NCI-H1092 treated with DMSO at 0.1 percent for 48 hours (cell line): ENCODE measurements around the gene COLEC11.
A peak's percentile ranks its signal among the peaks of the same experiment; 100 is the strongest.
"Not testable (repeated sequence)": the region's sequence is repeated elsewhere in the genome, so short reads cannot be mapped to it uniquely, and the experiment has no call there.

Experiments used
- DNase-seq: peaks from one replicate; lab custom pipeline; 2025; lab: John Stamatoyannopoulos, UW

Gene COLEC11

DNA sequence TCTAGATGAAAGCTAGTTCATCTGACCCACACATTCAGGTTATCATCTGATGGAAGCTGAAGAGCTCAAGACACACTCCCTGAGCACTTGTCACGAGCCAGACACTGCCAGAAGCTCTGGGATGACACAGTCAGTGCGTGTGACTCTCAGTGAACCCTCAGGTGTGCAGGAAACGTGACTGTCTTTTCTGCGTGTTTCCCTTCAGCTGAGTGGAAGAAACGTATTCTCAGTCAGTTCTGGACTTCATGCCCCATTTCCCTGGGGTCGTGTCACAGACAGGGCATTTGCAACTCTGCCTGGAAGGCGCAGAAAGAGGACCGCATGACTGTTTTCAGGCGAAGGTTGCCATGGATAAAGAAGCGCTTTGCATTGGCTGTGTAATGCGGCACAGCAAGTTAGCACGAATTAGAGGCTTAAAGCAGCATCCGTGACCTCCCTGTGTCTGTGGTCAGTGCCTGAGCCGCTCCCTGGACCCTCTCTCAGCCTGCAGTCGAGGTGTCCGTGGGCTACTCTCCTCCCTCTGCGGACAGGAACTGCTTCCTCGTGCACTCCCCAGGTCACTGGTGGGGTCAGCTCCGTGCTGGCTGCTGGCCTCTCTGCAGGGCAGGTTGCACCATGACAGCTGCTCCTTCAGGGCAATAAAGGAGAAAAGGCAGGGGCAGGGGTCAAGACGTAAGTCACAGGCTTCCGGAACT lies 59.8 kb downstream of the COLEC11 start:
- no peak for DNase-seq

DNA sequence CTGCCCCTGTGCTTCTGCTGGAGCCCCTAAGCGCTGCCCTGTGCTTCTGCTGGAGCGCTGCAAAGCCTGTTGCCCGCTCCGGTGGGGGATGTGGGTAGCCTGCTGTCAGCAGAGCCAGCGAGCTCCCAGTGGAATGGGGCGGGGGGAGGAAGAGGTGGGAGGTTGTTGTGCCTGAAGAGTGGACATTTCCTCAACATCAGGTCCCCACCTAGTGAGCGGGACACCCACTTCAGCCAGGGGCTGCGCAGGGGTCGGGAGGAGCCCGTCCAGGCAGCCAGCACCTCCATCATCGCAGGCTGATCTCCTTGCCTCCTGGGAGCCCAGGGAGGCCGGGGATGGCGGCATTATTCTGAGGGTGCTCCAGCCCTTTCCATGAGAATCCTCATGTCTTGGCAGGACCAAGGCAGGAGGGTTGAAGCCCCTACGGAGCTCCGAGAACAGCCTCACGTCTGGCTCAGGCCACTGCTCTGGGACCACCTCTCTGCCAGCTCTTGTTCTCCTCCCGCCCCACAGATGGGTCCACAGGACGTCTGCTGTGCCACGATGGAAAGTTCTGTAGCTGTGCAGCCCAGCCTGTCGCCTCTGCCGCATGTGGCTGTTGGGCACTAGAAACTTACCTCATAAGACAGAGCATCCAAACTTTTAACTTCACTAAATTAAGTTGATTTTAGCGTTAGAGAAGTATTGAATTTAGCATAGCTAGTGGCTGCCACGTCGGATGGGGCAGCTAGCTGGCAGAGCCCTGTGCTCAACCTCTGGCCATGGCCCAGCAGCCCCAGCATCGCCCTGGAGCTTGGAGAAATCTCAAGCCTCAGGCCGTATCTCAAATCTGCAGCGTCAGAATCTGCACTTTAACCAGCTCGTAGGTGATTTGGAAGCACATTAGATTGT lies 61.2 kb downstream of the COLEC11 start:
- no peak for DNase-seq

DNA sequence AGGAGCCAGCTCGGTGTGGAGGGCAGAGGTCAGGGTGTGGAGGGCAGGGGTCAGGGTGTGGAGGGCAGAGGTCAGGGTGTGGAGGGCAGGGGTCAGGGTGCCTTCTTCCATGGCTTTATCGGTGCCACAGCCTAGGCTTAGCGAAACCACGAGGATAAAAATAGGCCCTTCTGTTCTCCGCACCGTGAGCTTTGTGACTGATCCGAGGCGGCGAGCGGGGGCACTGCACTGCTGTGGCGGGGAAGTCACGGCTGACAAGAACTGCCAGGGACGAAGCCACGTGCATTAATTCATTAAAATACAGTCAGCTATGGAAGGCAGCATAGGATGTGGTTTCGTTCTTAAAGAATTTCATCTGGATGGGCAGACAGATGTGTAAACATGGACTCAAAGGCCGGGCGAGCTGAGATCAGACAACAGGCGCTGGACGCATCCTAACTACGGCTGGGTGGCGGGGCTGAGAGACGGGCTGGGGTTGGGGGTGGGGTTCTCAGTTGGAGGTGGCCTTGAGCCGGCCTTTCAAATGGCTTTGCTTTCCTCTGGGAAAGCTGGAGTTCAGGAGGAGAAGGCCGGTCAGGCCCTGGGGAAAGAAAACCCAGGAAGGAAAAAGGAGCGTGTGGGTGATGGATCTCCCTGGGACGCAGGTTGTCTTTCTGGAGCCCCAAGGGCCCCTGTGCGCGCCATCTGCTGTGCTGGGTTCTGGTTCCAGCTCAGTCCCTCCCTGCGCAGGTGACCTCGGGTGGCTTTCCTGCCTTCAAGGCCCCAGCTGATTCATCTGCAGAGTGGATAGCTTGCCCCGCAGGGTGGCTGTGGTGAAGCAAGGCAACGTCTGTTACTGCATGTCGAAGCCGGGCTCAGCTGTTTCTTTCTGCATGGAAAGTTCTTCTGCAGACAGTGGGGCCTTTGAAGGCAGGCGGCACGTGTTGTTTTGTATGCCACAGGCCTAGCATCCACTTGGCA lies 62.1 kb downstream of the COLEC11 start:
- DNase-seq, result no peak

DNA sequence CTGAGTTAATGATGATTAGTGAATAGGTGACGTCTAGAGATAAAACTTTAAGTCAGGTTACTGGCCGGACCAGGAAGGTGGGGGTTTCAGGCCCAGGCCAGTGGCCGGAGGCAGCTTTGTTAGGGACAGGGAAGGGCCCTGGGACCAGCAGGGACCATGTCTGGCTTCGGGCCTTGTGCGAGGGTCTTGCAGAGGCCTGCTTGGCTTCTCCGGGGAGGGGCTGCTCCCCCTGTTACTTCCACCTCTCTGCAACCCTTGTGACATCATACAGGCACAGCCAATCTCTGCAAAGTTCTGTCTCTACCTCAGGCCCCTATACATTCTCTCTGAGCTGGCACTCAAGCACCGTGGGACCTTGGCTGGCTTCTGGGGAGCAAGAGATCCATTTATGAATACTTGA lies 63.0 kb downstream of the COLEC11 start, which contains the start of gene ALLC:
Gene ALLC, plus strand, starts transcription at position 320 of the 400 bp plus-strand sequence. CDS start 12,958 bp downstream, outside the sequence.
- no peak for DNase-seq

DNA sequence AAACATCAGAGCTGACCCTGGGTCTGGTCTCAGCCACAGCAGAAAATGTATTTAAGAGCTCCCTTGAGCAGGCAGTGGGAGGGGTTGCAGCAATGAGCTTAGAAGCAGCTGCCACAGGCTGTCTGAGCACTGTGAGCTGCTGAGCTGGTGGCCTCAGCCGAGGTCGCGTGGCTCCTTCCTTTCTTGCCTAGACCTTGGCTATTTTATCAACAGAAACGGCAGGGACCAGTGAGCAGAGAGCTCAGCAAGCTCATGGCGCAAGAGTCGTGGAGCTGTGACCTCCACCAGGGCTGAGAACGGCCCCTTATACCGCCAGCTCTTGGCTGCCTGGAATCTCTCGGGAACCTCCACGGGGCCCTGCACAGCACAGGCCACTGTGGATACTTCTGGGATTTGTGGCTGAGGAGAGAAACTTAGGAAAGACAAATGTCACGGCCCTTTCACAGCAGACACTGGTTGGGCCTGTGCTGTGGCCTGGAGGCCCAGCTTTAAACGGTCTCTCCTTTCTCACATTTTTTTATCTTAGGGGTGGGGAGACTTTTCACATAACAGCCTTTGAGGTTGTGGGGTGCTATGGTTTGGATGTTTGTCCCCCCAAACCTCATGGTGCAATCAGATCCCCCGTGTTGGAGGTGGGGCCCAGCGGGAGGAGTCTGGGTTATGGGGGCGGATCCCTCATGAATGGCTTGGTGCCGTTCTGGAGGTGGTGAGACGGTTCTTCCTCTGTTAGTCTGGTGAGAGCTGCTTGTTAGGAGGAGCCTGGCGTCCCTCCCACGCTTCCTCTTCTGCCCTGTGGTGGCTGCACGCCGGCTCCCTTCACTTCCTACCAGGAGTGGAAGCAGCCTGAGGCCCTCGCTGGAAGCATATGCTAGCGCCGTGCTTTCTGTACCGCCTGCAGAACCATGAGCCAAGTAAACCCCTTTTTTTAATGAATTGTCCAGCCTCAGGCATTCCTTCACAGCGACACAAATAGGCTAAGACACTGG lies 64.8 kb downstream of the COLEC11 start:
- DNase-seq, result peak; percentile 4

DNA sequence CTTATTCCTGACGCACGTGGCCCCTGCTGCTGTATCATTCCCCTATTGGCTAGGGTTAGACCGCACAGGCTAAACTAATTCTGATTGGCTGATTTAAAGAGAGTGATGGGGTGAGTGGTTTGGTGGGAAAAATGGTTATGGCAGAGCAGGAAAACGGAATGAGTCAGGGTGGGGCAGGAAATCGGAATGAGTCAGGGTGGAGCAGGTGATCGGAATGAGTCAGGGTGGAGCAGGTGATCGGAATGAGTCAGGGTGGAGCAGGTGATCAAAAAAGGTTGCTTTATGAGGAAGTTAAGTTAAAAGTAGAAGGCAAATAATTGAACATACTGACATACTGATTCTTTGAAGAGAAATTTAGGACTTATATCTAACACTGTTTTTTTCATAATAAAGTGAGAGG lies 65.7 kb downstream of the COLEC11 start:
- DNase-seq, result not testable (repeated sequence)

DNA sequence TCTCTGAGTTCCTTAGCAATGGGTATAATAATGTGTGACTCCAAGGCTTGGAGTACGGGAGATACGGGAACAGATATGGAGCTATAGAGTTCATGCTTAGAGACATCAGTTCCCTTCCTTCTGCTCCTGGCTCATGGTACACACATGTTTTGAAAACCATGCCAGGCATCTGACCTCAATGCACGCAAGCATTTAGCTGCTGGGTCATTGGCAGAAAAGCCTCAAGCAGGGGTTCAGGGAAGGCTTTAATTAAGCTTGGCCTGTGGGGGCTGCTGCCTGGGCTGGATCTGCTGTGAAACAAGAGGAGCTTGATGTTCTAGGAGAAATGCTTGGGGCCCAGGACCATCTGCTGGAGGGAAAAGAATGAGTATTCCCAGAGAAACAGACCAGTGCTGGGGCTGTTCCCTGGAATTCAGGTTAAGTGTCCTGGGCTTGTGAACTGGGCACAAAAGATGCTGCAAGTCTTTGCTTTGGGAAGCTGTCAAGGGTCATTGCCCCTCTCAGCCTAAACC lies 66.3 kb downstream of the COLEC11 start:
- DNase-seq, result no peak

DNA sequence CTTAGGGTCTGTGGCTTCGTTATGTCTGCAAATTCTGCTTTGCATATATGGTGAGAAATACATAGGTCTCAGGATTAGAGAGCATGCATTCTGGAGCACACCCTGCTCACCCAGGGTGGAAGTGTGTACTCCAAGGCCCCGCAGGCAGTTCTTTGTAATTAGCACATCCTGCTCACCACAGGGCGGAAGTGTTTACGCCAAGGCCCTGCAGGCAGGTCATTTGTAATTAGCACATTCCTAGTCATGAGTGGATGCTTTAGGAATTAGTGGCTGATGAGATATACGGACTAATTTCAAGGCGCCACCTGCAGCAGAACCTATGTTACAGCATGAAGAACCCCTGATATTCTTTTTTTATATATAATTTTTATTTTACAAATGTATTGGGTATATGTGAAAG lies 67.3 kb downstream of the COLEC11 start:
- DNase-seq, result no peak

DNA sequence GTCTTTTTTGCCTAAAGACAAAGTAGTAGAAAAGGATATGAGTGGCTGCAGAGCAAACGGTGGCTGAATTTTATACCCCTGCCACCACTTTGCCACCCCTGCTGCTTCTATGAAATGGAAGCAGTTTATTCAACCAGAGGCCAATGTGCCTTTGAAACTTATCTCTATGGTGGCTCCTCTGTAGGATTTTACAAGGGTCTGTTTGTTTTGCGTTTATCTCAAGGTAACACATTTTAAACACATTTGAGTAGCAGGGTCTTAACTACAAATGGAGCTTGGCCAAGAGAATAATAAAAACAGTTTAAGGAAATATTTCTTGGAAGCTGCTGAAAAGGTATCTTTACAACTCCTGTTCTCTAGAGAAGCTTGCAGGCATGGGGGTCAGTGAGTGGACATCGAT lies 69.2 kb downstream of the COLEC11 start:
- DNase-seq, result no peak

DNA sequence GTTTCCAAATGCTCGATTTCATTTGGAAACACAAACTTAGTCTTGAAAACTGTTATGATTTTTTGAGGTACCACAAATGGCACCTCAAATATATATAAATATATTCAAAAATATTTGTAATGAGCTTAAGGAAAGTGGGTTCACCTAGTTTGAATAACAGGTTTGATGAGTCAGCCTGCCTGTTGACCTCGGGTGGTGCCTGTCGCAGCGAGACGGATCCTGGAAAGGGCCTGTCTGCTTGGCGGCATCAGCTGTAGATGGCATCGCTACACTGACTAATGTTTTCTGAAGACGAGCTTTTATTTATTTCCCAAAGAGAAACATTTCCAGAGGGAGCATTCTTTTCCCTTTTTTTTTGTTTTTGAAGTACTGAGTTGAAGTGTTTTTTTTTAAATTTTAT lies 70.0 kb downstream of the COLEC11 start:
- DNase-seq, result no peak

DNA sequence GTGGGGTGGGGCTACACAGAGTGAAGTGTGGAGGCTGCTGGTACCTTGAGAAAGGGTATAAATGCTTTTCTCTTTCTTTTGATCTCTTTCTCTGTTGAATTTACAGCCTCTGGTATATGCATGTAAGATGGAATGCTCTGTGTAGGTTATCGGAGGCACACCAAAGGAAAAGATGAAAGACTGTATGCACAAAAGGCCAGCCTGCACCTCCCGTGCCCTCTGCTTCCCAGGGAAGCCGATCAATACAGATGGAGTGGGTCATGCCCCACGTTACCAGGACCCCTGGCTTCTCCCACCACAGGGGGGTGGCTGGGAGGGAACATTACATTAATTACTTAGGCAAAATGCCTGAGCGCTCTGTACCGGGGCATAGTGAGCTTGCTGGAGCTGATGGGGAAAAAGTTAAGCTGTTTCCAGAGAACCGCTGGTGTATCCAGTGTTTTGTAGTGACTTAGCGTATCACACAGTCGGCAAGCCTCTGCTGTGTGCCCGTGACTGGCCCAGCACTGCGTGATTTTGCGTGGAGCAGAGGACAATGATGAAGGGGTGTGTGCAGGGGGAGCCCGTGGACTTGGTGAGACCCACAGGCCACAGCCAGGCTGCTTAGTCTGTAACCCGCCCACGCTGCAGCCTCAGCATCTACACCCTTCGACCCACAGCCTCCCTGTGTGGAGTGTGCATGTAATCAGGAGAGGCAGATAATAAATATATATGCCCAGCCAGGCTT lies 71.1 kb downstream of the COLEC11 start:
- no peak for DNase-seq

DNA sequence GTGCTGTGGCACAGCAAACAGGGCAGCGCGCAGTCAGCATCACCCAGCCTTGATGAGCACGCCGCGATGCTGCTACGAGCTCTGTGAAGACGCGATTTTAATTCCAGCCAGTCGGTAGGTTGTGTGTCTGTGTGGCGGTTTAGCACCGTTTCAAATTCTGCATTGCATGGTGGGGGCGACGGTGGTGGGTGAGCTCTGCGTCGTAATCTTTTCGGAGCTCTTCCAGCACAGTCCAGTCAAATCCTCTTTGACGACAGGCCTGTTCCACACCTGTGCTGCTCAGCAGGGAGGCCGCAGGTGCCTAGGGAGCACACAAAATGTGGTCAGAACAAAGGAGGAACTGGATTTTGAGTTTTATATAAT lies 71.7 kb downstream of the COLEC11 start:
- DNase-seq, result no peak

DNA sequence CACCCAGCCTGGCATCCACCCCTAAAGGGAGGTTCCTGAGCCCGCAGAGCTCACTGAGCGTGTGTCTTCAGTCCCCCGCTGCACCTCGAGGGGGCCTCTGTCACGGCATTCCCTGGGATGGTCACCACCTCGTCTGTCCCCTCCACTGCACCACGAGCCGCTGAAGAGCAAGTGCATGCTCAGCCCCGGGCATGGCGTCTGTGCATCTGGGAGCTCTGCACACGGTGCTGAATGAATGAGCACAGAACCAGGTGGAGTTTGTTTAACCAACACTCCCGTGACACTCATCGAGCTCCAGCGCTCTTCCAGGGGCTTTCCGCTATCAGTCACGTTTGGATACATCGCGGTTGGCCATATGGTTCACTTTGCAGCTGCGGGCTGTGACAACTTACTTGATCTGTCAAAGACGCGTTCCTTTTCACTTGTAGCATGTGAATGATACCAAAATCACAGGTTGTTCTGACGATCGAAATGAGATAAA lies 72.3 kb downstream of the COLEC11 start:
- DNase-seq, result peak; percentile 46

DNA sequence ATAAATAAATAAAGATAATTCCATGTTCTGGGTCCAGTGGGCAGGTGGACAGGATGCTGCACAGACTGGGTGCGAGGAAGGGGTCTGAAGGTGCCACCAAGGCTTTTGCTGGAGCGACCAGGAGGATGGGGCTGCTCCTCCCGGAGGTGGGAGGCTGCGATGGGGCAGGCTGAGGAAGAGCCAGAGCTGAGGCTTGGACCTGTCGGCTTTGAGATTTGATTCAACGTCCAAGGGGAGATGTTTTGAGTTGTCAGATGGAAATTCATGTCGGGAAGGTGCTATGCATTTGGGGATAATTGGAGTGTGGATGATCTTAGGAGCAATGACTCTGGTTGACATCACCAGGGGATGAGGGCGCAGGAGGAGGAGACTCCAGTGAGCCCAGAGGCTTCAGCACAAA lies 74.7 kb downstream of the COLEC11 start:
- no peak for DNase-seq

DNA sequence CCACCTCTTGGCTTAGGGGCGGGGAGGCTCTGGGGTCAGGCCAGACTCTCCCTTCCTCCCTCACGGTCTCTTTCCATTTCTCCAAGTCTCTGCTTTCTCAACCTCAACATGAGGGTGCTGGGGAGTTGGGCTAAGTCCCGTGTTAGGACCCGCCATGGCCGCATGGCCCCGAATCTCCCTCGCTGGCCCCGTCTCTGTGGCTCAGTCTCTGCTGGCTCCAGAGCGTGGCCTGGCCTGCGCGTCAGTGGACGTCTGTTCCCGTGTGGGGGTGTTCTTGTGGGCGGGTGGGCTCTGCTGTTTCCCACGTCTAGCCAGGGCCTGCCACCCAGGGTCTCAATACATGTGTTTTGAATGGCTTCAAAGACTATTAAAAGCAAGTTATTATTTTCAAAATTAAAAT lies 75.5 kb downstream of the COLEC11 start:
- no peak for DNase-seq

DNA sequence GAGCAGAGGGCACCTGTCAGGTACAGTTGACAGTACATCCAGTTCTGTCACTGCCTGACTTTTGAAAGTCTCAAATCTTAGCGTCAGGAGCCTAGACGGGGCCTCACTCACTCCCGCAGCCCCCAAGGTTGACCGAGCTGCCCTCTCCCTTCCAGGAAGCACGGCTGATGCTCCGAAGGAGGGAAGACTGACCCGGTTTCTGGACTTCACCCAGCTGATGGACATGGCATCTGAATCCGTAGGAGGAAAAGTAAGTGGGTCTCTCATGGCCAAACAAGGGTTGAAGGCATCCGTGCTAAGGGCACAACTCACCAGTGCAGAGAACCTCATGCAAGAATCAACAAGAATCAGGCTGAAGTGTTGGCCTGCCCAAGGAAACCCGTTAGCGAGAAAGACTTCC lies 76.0 kb downstream of the COLEC11 start:
- DNase-seq, result no peak

DNA sequence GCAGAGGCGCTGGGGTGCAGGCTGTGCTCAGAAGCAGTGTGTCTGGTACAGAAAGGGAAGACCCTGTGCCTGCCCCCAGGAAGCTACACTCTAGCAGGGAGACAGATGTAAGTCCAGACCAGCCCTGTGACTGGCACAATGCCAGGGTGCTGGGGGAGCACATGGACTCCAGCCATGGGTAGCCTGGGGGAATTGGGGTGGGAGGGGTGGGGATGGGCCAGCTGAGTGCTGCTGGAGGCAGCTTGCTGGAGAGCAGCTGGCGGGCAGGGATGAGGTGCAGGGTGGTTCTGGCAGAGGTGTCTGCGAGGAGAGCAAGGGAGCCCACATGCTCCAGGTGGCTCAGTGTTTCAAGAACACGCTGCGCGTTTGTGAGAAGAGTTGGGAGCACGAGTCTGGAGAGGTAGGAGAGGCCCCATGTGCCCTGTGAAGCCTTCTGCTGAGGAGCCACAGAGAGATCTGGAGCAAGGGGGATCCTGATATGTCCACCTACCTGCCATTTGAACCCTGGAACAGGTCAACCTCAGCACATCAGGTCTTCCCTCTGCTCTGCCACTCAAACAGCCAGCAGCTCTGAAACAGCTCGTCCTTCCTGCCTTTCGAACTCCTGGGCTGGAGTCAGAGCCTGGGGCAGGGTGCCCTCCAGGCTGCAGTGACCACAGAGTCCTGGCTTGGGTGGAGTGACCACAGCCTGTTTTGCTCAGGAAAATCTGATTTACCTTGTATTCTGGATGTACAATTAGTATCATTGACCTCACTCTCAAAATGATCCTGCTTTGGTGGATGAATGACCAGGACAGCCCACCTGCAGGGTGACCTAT lies 78.2 kb downstream of the COLEC11 start:
- no peak for DNase-seq

DNA sequence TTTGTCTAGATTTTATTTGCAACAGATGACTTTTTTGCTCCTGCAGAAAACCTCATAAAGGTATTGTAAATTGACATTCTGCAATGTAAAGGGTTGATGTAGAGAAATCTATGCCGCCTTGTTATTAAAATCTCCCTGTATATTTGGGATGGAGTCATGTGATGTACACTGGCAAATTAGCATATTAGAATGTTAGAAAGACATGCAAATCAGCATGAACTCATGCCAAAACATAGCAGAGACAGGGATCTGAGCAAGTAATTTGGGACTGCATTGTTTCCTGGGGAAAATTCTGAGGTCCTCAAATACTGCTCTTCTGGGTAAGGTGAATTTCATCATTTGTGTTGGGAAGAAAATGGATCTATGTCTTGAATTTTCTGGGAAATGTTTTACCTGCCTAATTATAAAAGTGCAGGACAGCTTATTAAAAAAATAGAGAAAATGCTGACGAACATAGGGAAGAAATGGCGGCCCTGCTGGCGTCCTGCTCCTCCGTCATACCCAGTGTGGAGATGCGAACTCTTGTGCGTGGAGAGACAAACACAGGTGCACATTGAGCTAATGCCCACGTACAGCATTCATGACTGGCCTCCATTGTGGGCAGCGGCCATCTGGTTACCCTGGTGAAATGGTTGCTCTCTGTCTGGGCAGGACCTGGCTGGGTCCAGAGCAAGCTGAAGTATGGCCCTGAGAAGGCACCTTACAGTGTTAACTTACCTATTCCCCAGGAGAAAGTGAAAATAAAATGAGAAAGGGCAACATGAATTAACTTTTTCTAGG lies 79.3 kb downstream of the COLEC11 start:
- DNase-seq, result no peak
